H1 (cell line): ENCODE data around the gene NUP210L. TPM values are rescaled to one million over a fixed set of nuclear protein-coding genes. Genes with fewer than 3 reads are reported as not detected.

Experiments
- CTCF ChIA-PET: fragments of 300-600 bp; sonication (Branson Sonifier 250); formaldehyde crosslinking; loops from one replicate; lab custom pipeline; 2021; ENCODE audit not compliant: partially characterized antibody; lab: Charles Lee
- POLR2A ChIA-PET: fragments of 300-600 bp; sonication (Branson Sonifier 250); formaldehyde crosslinking; loops from one replicate; lab custom pipeline; 2021; ENCODE audit warnings: inconsistent platforms; ENCODE audit not compliant: partially characterized antibody; lab: Charles Lee
- DNase-seq, 2 experiments: peaks; one replicate each; pipeline versions ENCODE4 v3.0.0 to v3.0.0-alpha.2; 2010 to 2022; ENCODE audit warnings: low spot score in 2 of 2, low read depth in 1 of 2, mixed read lengths in 1 of 2
- FAIRE-seq: peaks from 2 replicates; lab custom pipeline; 2011; peaks lifted over from hg19 to GRCh38; lab: Jason Lieb, UNC
- H2AFZ ChIP-seq: 2 replicates; pipeline ENCODE4 v1.8.1; 2012; ENCODE audit warnings: low read length, inconsistent platforms
- H2AK5ac ChIP-seq: 2 replicates; pipeline ENCODE4 v1.6.1; 2013; ENCODE audit warnings: low read depth, low read length
- H2BK120ac ChIP-seq: replicated peaks from 2 replicates; pipeline ENCODE3; 2013; ENCODE audit warnings: low read depth, low read length, inconsistent platforms
- H2BK12ac ChIP-seq: 2 replicates; pipeline ENCODE4 v1.6.1; 2013; ENCODE audit warnings: low read depth, low read length
- H2BK15ac ChIP-seq: 2 replicates; pipeline ENCODE4 v1.6.1; 2013; ENCODE audit warnings: low read length
- H2BK20ac ChIP-seq: 2 replicates; pipeline ENCODE4 v1.6.1; 2013; ENCODE audit warnings: low read length
- H2BK5ac ChIP-seq: 2 replicates; pipeline ENCODE4 v1.6.1; 2013; ENCODE audit warnings: low read depth, low read length
- H3K14ac ChIP-seq: 2 replicates; pipeline ENCODE4 v1.6.1; 2013; ENCODE audit warnings: inconsistent platforms; ENCODE audit not compliant: insufficient read length
- H3K18ac ChIP-seq: 2 replicates; pipeline ENCODE4 v1.6.1; 2013; ENCODE audit warnings: low read length; ENCODE audit errors: extremely low read depth
- H3K23ac ChIP-seq: 2 replicates; pipeline ENCODE4 v1.6.1; 2013; ENCODE audit warnings: inconsistent platforms; ENCODE audit not compliant: insufficient read length
- H3K23me2 ChIP-seq: 2 replicates; pipeline ENCODE4 v1.6.1; 2013; ENCODE audit warnings: low read depth, low read length
- H3K27ac ChIP-seq: 2 replicates; pipeline ENCODE4 v1.6.1; 2011; ENCODE audit warnings: low read depth, low read length, inconsistent platforms
- H3K27me3 ChIP-seq, 4 experiments: replicated peaks in 1 of 4; 1 replicate in 1 of 4; 2 replicates in 3 of 4; pipeline versions ENCODE4 v1.6.1 to v1.8.1; 2011 to 2013; ENCODE audit warnings: low read length in 3 of 4, mild to moderate bottlenecking in 3 of 4, inconsistent platforms in 2 of 4, mixed read lengths in 2 of 4, moderate library complexity in 1 of 4; ENCODE audit not compliant: control insufficient read depth in 3 of 4, insufficient read depth in 3 of 4; ENCODE audit errors: extremely low read depth in 1 of 4
- H3K36me3 ChIP-seq, 4 experiments: 2 replicates each; pipeline versions ENCODE4 v1.6.1 to v1.8.1; 2011 to 2013; ENCODE audit warnings: mild to moderate bottlenecking in 4 of 4, low read length in 3 of 4, moderate library complexity in 2 of 4, control low read depth in 1 of 4, inconsistent platforms in 1 of 4; ENCODE audit not compliant: insufficient read depth in 4 of 4, control insufficient read depth in 2 of 4
- H3K4ac ChIP-seq: replicated peaks from 2 replicates; pipeline ENCODE3; 2013; ENCODE audit warnings: low read length, low read depth, mixed read lengths, inconsistent platforms; ENCODE audit not compliant: insufficient read length
- H3K4me1 ChIP-seq, 4 experiments: replicated peaks in 1 of 4; 1 replicate in 1 of 4; 2 replicates in 3 of 4; pipeline versions ENCODE4 v1.6.1 to v1.8.1; 2011 to 2013; ENCODE audit warnings: low read length in 3 of 4, inconsistent platforms in 2 of 4, mixed read lengths in 1 of 4; ENCODE audit not compliant: insufficient read depth in 4 of 4, control insufficient read depth in 3 of 4
- H3K4me2 ChIP-seq, 2 experiments: 2 replicates each; pipeline versions ENCODE4 v1.6.1 to v1.8.1; 2011 to 2013; ENCODE audit warnings: low read depth in 2 of 2, low read length in 2 of 2, control low read depth in 1 of 2, inconsistent platforms in 1 of 2, mild to moderate bottlenecking in 1 of 2; ENCODE audit not compliant: insufficient read depth in 1 of 2
- H3K4me3 ChIP-seq, 4 experiments: fragments of 200-600, 300-600 bp in 1 of 4; sonication (generic), shearing (Covaris generic), sonication (Bioruptor Twin) in 1 of 4; 2 replicates each; pipeline versions ENCODE4 v1.5.1 to v1.8.1; 2011 to 2016; ENCODE audit warnings: low read length in 4 of 4, low read depth in 3 of 4, control low read depth in 2 of 4, inconsistent platforms in 2 of 4, mild to moderate bottlenecking in 2 of 4, mixed read lengths in 1 of 4, moderate library complexity in 1 of 4; ENCODE audit not compliant: insufficient read depth in 2 of 4; ENCODE audit errors: extremely low read depth in 1 of 4
- H3K56ac ChIP-seq: replicated peaks from 2 replicates; pipeline ENCODE3; 2013; ENCODE audit warnings: low read depth, mild to moderate bottlenecking, mixed read lengths, low read length, inconsistent platforms; ENCODE audit not compliant: insufficient read length
- H3K79me1 ChIP-seq: 2 replicates; pipeline ENCODE4 v1.6.1; 2013; ENCODE audit warnings: low read depth, low read length, control low read depth
- H3K79me2 ChIP-seq, 2 experiments: 2 replicates each; pipeline versions ENCODE4 v1.6.1 to v1.8.1; 2012 to 2013; ENCODE audit warnings: low read length in 2 of 2, mild to moderate bottlenecking in 2 of 2, inconsistent platforms in 1 of 2; ENCODE audit not compliant: insufficient read depth in 2 of 2, control insufficient read depth in 1 of 2
- H3K9ac ChIP-seq, 4 experiments: replicated peaks in 1 of 4; 1 replicate in 1 of 4; 2 replicates in 3 of 4; pipeline versions ENCODE4 v1.6.1 to v1.8.1; 2011 to 2013; ENCODE audit warnings: low read depth in 3 of 4, low read length in 3 of 4, control low read depth in 2 of 4, mild to moderate bottlenecking in 2 of 4, moderate library complexity in 2 of 4, inconsistent platforms in 1 of 4; ENCODE audit errors: extremely low read depth in 1 of 4
- H3K9me3 ChIP-seq, 2 experiments: 2 replicates each; pipeline versions ENCODE4 v1.6.1 to v1.8.1; 2012 to 2013; ENCODE audit warnings: mild to moderate bottlenecking in 2 of 2, moderate library complexity in 2 of 2, control low read depth in 1 of 2, inconsistent platforms in 1 of 2, low read depth in 1 of 2, low read length in 1 of 2, mixed read lengths in 1 of 2; ENCODE audit not compliant: insufficient read depth in 2 of 2
- H4K20me1 ChIP-seq, 2 experiments: replicated peaks in 1 of 2; 2 replicates each; pipeline versions ENCODE3 to v1.8.1; 2011 to 2013; ENCODE audit warnings: inconsistent platforms in 2 of 2, low read length in 2 of 2, mild to moderate bottlenecking in 1 of 2; ENCODE audit not compliant: insufficient read depth in 2 of 2, control insufficient read depth in 1 of 2
- H4K5ac ChIP-seq: 2 replicates; pipeline ENCODE4 v1.6.1; 2013; ENCODE audit warnings: low read length, low read depth, mixed read lengths, inconsistent platforms; ENCODE audit not compliant: insufficient read length
- H4K8ac ChIP-seq: 2 replicates; pipeline ENCODE4 v1.8.0; 2013; ENCODE audit warnings: mild to moderate bottlenecking, moderate library complexity, low read length, inconsistent platforms; ENCODE audit not compliant: insufficient read depth; ENCODE audit errors: extremely low read depth
- H4K91ac ChIP-seq: replicated peaks from 2 replicates; pipeline ENCODE3; 2013; ENCODE audit warnings: low read length, mixed read lengths, inconsistent platforms; ENCODE audit not compliant: insufficient read length
- BCL11A ChIP-seq, 2 experiments: IDR thresholded peaks; one replicate each; pipeline ENCODE4 v1.6.1; 2011; ENCODE audit warnings: low read depth in 2 of 2, low read length in 2 of 2, mild to moderate bottlenecking in 2 of 2
- CEBPB ChIP-seq: IDR thresholded peaks from 2 replicates; pipeline ENCODE4 v1.6.1; 2012; ENCODE audit warnings: low read depth, low read length
- EGR1 ChIP-seq: IDR thresholded peaks from 2 replicates; pipeline ENCODE4 v1.6.1; 2011; ENCODE audit warnings: low read depth, low read length, borderline replicate concordance
- FOSL1 ChIP-seq: IDR thresholded peaks from 2 replicates; pipeline ENCODE4 v1.6.1; 2011; ENCODE audit warnings: mild to moderate bottlenecking, low read depth, low read length, moderate library complexity; ENCODE audit not compliant: insufficient read depth
- GABPA ChIP-seq: IDR thresholded peaks from 2 replicates; pipeline ENCODE4 v1.6.1; 2011; ENCODE audit warnings: mild to moderate bottlenecking, low read length, moderate library complexity, borderline replicate concordance; ENCODE audit not compliant: insufficient read depth
- HDAC2 ChIP-seq, 2 experiments: fragments of 300-600 bp in 1 of 2; sonication (generic) in 1 of 2; IDR thresholded peaks; 2 replicates each; pipeline ENCODE4 v1.6.1; 2011 to 2012; ENCODE audit warnings: low read depth in 2 of 2, low read length in 2 of 2, mild to moderate bottlenecking in 2 of 2, moderate library complexity in 2 of 2, borderline replicate concordance in 1 of 2, inconsistent platforms in 1 of 2
- RAD21 ChIP-seq, 2 experiments: IDR thresholded peaks in 1 of 2; conservative IDR thresholded peaks in 1 of 2; 2 replicates each; pipeline ENCODE4 v1.6.1; 2011; ENCODE audit warnings: low read depth in 2 of 2, low read length in 2 of 2, improper control_type of control experiment in 1 of 2, inconsistent platforms in 1 of 2, mild to moderate bottlenecking in 1 of 2, moderate library complexity in 1 of 2
- SRF ChIP-seq: IDR thresholded peaks from 2 replicates; pipeline ENCODE4 v1.6.1; 2011; ENCODE audit warnings: mild to moderate bottlenecking, low read depth, low read length, moderate library complexity
- TEAD4 ChIP-seq: IDR thresholded peaks from 2 replicates; pipeline ENCODE4 v1.6.1; 2012; ENCODE audit warnings: low read depth, low read length, inconsistent platforms, mixed read lengths
- WGBS, 2 experiments: shearing (Covaris generic) in 1 of 2; methylation state at CpG; one replicate each; pipeline versions ENCODE4 v1.1.6 to v1.1.7; 2013 to 2015; ENCODE audit warnings: low lambda C conversion rate in 2 of 2, mixed read lengths in 2 of 2, inconsistent platforms in 1 of 2, low coverage in 1 of 2, missing lambda C conversion rate in 1 of 2; ENCODE audit not compliant: insufficient replicate concordance in 2 of 2, insufficient coverage in 1 of 2, insufficient read length in 1 of 2; ENCODE audit errors: extremely low coverage in 1 of 2, missing lambda C conversion rate in 1 of 2; 5-methylcytosine and 5-hydroxymethylcytosine counted together
- polyA plus RNA-seq, 7 experiments: library from polyadenylated mRNA; depleted of rRNA in 3 of 7; stranded (reverse) in 5 of 7; unstranded in 2 of 7; fragments of >200 nt in 5 of 7; fragments of 200-250 nt in 2 of 7; gene quantifications; 1 replicate in 5 of 7; 2 replicates in 1 of 7; 4 replicates in 1 of 7; pipeline versions ENCODE4 v1.2.1 to v1.2.3, GENCODE V29; 2011 to 2013; ENCODE audit warnings: missing spikeins in 2 of 7, mixed read lengths in 2 of 7
- total RNA-seq: library from RNA; stranded (reverse); fragmentation: NEBNext Ultra II Directional; extraction: Animal tissue kit (Norgen Biotek cat#: 25700); gene quantifications from 2 replicates; pipeline ENCODE4 v1.2.1, GENCODE V29; 2021
- TF ChIP-seq, protein P1 (sequence below), 3 experiments: IDR thresholded peaks; 1 replicate in 2 of 3; 2 replicates in 1 of 3; pipeline versions ENCODE4 v1.5.1 to v1.6.1; 2011; ENCODE audit warnings: low read length in 3 of 3, mild to moderate bottlenecking in 3 of 3, inconsistent platforms in 2 of 3, low read depth in 1 of 3, moderate library complexity in 1 of 3; ENCODE audit not compliant: insufficient read depth in 1 of 3; ENCODE audit errors: control extremely low read depth in 1 of 3
- TF ChIP-seq, protein P2 (sequence below): IDR thresholded peaks from 2 replicates; pipeline ENCODE4 v1.6.1; 2012; ENCODE audit warnings: inconsistent platforms

NUP210L gene
- total and polyA plus RNA-seq, 2 of the 8 experiments (the other 6 are each of a cell fraction or from before 2014, with no cell fraction given) = not detected

DNA sequence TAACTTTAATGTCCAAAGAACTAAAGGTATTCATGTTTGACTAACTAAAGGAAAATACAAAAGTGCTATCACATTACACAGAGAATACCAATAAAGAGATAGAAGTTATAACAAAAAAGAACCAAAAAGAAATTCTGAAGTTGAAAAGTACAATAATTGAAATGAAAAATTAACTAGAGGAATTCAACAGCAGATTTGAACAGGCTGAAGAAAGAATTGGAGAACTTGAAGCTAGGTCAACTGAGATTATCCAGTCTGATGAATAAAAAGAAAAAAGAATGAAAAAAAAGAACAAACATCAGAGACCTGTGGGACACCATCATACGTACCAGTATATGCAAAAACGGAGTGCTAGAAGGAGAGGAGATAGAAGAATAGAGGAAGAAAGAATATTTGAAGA lies 78.5 kb downstream of the NUP210L start:
- DNase-seq (no peak), FAIRE-seq (no peak)
- H2BK12ac ChIP-seq = no peak overlapping the region
- H3K79me1 ChIP-seq = no peaks in the 10 kb centered on the region
- no peak overlapping the region for H2AK5ac ChIP-seq
- H3K4me3 ChIP-seq = no peak overlapping the region
- H2AFZ ChIP-seq = no peak overlapping the region
- no peak overlapping the region for H3K56ac ChIP-seq
- H3K18ac ChIP-seq = no peak overlapping the region
- no peak overlapping the region for H3K4ac ChIP-seq
- no peaks in the 10 kb centered on the region for H3K23me2 ChIP-seq
- H3K9ac ChIP-seq = no peak overlapping the region
- H3K4me1 ChIP-seq = no peaks in the 10 kb centered on the region
- ChIA-PET CTCF (interaction anchor here (0.6 to 1.0 kb wide), 3 partner anchors 14 to 620 kb away, joined by 3 read pairs; no protein-coding TSS in a partner anchor), POLR2A (interaction anchor here (1.1 kb wide), 2 partner anchors 20 to 86 kb away, joined by 3 read pairs; partner anchors contain the start of gene RPS27)
- no peaks in the 10 kb centered on the region for H3K27me3 ChIP-seq
- H4K91ac ChIP-seq = no peak overlapping the region
- H4K5ac ChIP-seq = no peak overlapping the region
- no peaks in the 10 kb centered on the region for H3K79me2 ChIP-seq
- no peak overlapping the region for H2BK120ac ChIP-seq
- no peak overlapping the region for H3K14ac ChIP-seq
- no peak overlapping the region for H2BK20ac ChIP-seq
- no peak overlapping the region for H3K27ac ChIP-seq
- no peaks in the 10 kb centered on the region for H3K9me3 ChIP-seq
- no peak overlapping the region for H2BK5ac ChIP-seq
- WGBS, 2 experiments = 82% methylated on average over 2 of the region's 2 CpGs; no CpG with 5 or more reads in 1 of the 2 experiments
- no peak overlapping the region for H2BK15ac ChIP-seq
- no peak overlapping the region for H4K8ac ChIP-seq
- no peak overlapping the region for H3K4me2 ChIP-seq
- no peaks in the 10 kb centered on the region for H4K20me1 ChIP-seq
- H3K36me3 ChIP-seq = no peaks in the 10 kb centered on the region
- no peak overlapping the region for H3K23ac ChIP-seq
- TF ChIP-seq FOSL1 = no peak
- no peak for TF ChIP-seq SRF
- no peak for TF ChIP-seq TEAD4
- no peak for TF ChIP-seq GABPA
- no peak for TF ChIP-seq CEBPB
- TF ChIP-seq, protein P1, sequence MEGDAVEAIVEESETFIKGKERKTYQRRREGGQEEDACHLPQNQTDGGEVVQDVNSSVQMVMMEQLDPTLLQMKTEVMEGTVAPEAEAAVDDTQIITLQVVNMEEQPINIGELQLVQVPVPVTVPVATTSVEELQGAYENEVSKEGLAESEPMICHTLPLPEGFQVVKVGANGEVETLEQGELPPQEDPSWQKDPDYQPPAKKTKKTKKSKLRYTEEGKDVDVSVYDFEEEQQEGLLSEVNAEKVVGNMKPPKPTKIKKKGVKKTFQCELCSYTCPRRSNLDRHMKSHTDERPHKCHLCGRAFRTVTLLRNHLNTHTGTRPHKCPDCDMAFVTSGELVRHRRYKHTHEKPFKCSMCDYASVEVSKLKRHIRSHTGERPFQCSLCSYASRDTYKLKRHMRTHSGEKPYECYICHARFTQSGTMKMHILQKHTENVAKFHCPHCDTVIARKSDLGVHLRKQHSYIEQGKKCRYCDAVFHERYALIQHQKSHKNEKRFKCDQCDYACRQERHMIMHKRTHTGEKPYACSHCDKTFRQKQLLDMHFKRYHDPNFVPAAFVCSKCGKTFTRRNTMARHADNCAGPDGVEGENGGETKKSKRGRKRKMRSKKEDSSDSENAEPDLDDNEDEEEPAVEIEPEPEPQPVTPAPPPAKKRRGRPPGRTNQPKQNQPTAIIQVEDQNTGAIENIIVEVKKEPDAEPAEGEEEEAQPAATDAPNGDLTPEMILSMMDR (IDR thresholded peaks at IDR 0.05; ENCODE audit: control extremely low read depth in 1 of 3, insufficient read depth in 1 of 3, low read depth in 1 of 3, low read length in 3 of 3) = no peak
- no peak for TF ChIP-seq RAD21 (IDR thresholded peaks at IDR 0.05 in 1 of 2, conservative IDR thresholded peaks at IDR 0.05 in 1 of 2; ENCODE audit: low read depth in 2 of 2, low read length in 2 of 2)
- TF ChIP-seq HDAC2 (IDR thresholded peaks at IDR 0.05; ENCODE audit: borderline replicate concordance in 1 of 2, low read depth in 2 of 2, low read length in 2 of 2) = no peak
- no peak for TF ChIP-seq BCL11A (IDR thresholded peaks at IDR 0.05; ENCODE audit: low read depth in 2 of 2, low read length in 2 of 2)
- no peak for TF ChIP-seq EGR1
- TF ChIP-seq, protein P2, sequence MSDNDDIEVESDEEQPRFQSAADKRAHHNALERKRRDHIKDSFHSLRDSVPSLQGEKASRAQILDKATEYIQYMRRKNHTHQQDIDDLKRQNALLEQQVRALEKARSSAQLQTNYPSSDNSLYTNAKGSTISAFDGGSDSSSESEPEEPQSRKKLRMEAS = no peak
